Ascending aorta (tissue), 2 donors: ENCODE results near the gene BTBD2. TPM values are rescaled to one million over a fixed set of nuclear protein-coding genes. Genes with fewer than 3 reads are reported as not detected.

Source experiments
- DNase-seq, 2 donors: peaks; one replicate each; pipeline ENCODE4 v3.0.0-alpha.2; 2019; ENCODE audit warnings: low spot score in 2 of 2
- H3K27ac ChIP-seq, 2 donors: fragments of 200-600 bp; sonication (generic); one replicate each; pipeline ENCODE4 v1.5.1; 2016 to 2017; ENCODE audit warnings: mild to moderate bottlenecking in 1 of 2
- H3K27me3 ChIP-seq: fragments of 200-600 bp; sonication (generic); one replicate; pipeline ENCODE4 v1.5.1; 2017
- H3K36me3 ChIP-seq, 2 donors: fragments of 200-600 bp; sonication (generic); one replicate each; pipeline ENCODE4 v1.5.1; 2016
- H3K4me1 ChIP-seq, 2 donors: fragments of 200-600 bp; sonication (generic); one replicate each; pipeline ENCODE4 v1.5.1; 2016 to 2017; ENCODE audit warnings: mild to moderate bottlenecking in 1 of 2
- H3K4me3 ChIP-seq, 2 donors: fragments of 200-600 bp; sonication (generic); one replicate each; pipeline ENCODE4 v1.5.1; 2016 to 2017; ENCODE audit warnings: mild to moderate bottlenecking in 1 of 2
- H3K9me3 ChIP-seq, 2 donors: fragments of 200-600 bp; sonication (generic); one replicate each; pipeline ENCODE4 v1.5.1; 2016
- intact Hi-C: fragments of 100-400 bp; cut with DNase I; formaldehyde crosslinking; loops from one replicate; pipeline ENCODE4 v1.15.1; 2023
- total RNA-seq: library from RNA; depleted of rRNA; stranded (reverse); fragments of >200 nt; gene quantifications from one replicate; pipeline ENCODE4 v1.1.0, GENCODE V29; 2016
- TF ChIP-seq, protein P1 (sequence below), 3 experiments: fragments of 200-600 bp in 2 of 3; fragments of 450-650 bp in 1 of 3; sonication (generic) in 2 of 3; IDR thresholded peaks; one replicate each; pipeline ENCODE4 v1.5.1; 2016 to 2019; ENCODE audit warnings: antibody characterized with exemption in 3 of 3, mild to moderate bottlenecking in 1 of 3, moderate library complexity in 1 of 3

BTBD2 gene
- total RNA-seq, 1 donor from 2014 or later: 90.1 TPM

GRCh38 chr19:2046046-2046907 lies 30.8 kb upstream of the BTBD2 start:
- peak in 1 of 2 donors; percentile 65 for DNase-seq
- TF ChIP-seq, protein P1, sequence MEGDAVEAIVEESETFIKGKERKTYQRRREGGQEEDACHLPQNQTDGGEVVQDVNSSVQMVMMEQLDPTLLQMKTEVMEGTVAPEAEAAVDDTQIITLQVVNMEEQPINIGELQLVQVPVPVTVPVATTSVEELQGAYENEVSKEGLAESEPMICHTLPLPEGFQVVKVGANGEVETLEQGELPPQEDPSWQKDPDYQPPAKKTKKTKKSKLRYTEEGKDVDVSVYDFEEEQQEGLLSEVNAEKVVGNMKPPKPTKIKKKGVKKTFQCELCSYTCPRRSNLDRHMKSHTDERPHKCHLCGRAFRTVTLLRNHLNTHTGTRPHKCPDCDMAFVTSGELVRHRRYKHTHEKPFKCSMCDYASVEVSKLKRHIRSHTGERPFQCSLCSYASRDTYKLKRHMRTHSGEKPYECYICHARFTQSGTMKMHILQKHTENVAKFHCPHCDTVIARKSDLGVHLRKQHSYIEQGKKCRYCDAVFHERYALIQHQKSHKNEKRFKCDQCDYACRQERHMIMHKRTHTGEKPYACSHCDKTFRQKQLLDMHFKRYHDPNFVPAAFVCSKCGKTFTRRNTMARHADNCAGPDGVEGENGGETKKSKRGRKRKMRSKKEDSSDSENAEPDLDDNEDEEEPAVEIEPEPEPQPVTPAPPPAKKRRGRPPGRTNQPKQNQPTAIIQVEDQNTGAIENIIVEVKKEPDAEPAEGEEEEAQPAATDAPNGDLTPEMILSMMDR (IDR thresholded peaks at IDR 0.05): no peak
- Histone ChIP-seq H3K27me3 (no peaks in the 10 kb centered on the region), H3K4me3 (no peak overlapping the region), H3K9me3 (no peaks in the 10 kb centered on the region), H3K36me3 (peaks cover 36 to 41% of the 10 kb centered on the region in 2 donors), H3K27ac (peak overlapping the region in 1 of 2 donors; percentile 57), H3K4me1 (peaks cover 47 to 54% of the 10 kb centered on the region in 2 donors)
- intact Hi-C loops: no loop called here

- H3K9me3 ChIP-seq: no peaks in the 10 kb centered on the region
- H3K4me3 ChIP-seq: no peak overlapping the region
- H3K27ac ChIP-seq: peak overlapping the region in 1 of 2 donors; percentile 57
- H3K4me1 ChIP-seq: peaks cover 46 to 55% of the 10 kb centered on the region in 2 donors
- TF ChIP-seq, protein P1 (IDR thresholded peaks at IDR 0.05): no peak
- no peaks in the 10 kb centered on the region for H3K27me3 ChIP-seq
- H3K36me3 ChIP-seq: peaks cover 43 to 48% of the 10 kb centered on the region in 2 donors
- peak in 1 of 2 donors; percentile 60 for DNase-seq
- intact Hi-C loops: no loop called here
Observed at GRCh38 chr19:2045501-2046045, 30.1 kb upstream of the BTBD2 start.

DNA sequence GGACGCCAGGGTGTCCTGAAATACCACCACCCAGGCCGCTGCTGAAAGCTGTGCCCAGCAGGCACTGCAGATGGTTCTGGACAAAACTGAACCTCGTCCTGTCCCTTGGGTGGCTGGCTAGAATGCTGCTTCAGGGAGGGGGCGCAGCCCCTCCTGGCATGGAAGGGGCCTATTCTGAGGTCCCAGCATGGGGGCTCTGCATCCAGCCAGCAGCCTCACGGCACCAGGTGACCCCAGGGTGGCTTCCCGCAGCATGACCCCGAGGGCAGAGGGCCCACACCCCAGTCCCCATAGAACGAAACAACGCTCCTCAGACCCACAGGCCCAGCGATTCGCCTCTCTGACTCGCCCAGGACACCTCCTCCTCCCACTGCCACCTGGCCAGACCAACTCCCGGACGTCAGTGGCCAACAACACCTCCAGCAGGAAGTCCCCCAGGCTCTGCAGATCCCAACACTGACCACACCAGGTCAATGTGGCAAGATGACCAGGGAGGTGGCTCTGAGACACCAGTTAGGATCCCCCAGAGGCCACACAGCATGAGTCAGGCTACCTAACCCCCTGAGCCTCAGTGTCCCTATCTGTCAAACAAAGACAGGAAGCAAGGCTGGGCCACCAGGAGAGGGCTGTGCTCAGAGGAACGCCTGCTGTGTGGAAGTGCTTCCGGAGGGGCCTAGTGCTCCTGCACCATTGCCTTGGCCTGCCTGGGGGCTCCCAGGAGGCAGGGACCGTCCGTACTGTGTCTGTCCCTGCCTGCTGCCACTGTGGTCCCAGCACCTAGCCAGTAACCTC lies 29.4 kb upstream of the BTBD2 start:
- H3K9me3 ChIP-seq: no peaks in the 10 kb centered on the region
- H3K27me3 ChIP-seq: no peaks in the 10 kb centered on the region
- no peak for DNase-seq
- H3K4me3 ChIP-seq: no peak overlapping the region
- TF ChIP-seq, protein P1 (IDR thresholded peaks at IDR 0.05): no peak
- intact Hi-C loops: no loop called here
- peaks cover 44 to 55% of the 10 kb centered on the region in 2 donors for H3K4me1 ChIP-seq
- H3K27ac ChIP-seq: peak overlapping the region; percentile 31 to 57
- H3K36me3 ChIP-seq: peaks cover 50 to 55% of the 10 kb centered on the region in 2 donors

DNA sequence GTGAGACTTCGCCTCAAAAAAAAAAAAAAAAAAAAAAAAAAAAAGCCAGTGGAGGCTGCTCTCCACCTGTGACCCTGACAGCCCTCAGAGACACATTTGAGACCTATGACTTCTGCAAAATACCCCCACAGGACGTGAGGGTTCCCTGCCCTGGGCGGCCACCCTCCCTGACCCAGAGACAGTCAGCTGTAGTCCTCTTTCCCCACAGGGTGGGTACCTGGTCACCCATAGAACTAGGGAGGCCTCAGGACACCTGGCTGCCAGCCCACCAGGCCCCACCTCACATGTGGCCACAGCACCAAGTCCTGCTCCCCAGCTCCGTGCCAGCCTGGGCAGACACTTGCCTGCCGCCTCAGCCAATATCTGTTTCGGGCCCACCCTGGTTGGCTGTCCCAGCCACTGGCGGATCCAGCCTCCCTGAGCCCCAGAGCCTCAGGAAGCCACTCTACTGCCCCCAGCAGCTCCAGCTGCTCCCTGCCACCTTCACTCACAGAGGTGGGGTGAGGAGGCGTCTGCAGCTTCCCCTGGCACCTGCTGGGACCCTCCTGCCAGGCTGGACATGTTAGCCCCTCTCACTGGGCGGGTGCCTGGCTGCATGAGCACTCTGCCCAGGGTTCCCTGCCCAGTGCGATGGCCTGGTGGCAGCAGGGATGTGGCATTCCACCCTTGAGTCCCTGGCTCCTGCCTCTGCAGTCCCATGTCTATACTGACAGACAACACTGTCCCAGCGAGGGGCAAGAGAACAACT lies 28.6 kb upstream of the BTBD2 start:
- TF ChIP-seq, protein P1 (IDR thresholded peaks at IDR 0.05): no peak
- intact Hi-C loops: no loop called here
- no peaks in the 10 kb centered on the region for H3K9me3 ChIP-seq
- peak overlapping the region; percentile 31 to 40 for H3K27ac ChIP-seq
- H3K4me1 ChIP-seq: peaks cover 39 to 49% of the 10 kb centered on the region in 2 donors
- DNase-seq: no peak
- H3K36me3 ChIP-seq: peaks cover 58 to 62% of the 10 kb centered on the region in 2 donors
- H3K27me3 ChIP-seq: no peaks in the 10 kb centered on the region
- H3K4me3 ChIP-seq: no peak overlapping the region

DNA sequence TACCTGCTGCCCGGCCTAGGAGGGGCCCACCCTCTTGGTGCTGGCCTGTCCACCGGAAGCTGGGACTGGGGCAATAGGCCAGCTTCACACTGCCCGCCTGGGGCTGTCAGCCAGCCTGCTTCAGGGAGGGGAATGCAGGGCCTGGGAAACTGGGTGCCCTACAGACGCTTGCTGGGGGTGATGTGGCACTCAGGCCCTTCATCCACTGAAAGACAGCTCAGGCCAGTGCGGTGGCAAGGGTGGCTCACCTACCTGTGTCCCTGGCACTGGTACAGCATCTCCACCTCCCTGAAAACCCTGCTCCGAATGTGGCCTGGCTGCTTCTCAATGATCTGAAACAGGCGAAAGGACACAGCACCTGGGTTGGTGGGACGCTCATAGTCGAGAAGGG lies 27.7 kb upstream of the BTBD2 start:
- peaks cover 67 to 71% of the 10 kb centered on the region in 2 donors for H3K36me3 ChIP-seq
- peak overlapping the region in 1 of 2 donors; percentile 57 for H3K4me3 ChIP-seq
- TF ChIP-seq, protein P1 (IDR thresholded peaks at IDR 0.05): no peak
- intact Hi-C loops: no loop called here
- no peaks in the 10 kb centered on the region for H3K9me3 ChIP-seq
- no peaks in the 10 kb centered on the region for H3K27me3 ChIP-seq
- H3K4me1 ChIP-seq: peaks cover 30 to 40% of the 10 kb centered on the region in 2 donors
- peak in 1 of 2 donors; percentile 65 for DNase-seq
- peak overlapping the region; percentile 91 to 94 for H3K27ac ChIP-seq
